ENCODE results near the gene SLC6A8. TPM values are rescaled to one million over a fixed set of nuclear protein-coding genes. Genes with fewer than 3 reads are reported as not detected.

The SLC6A8 gene
- total and polyA plus RNA-seq, 2 of the 4 experiments (the other 2 are of a cell fraction) = 7.2 to 25.5 TPM

DNA sequence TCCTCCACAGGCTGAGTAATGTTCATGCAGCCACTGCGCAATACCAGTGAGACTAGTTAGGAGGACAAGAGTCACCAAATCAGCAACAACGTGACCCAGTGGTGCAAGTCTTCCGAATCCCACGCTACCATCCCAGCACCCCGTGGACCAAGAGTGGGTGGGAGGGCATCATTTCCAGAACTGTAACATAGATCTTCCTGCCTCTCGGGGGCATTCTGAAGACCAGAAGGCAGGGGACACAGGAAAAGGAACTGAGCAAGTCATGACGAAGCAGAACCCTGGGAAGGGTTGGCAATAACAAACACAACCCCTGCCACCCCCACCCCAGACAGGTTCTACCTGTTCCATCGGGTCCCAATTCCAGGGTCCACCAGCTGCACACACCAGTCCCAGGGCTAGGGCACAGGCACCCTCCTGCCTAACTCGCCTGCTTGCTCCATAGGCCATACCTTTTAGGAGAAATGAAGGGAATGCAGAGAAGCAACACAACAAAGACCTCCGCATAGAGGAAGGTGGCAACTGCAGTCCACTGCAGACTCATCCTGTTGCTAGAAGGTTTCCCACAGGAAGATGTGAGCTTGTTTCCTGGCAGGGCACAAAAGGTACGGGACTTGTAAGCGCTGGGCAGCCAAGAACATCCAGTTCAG is 35.1 kb downstream of the SLC6A8 start:
- Histone ChIP-seq H3K4me2 (ENCODE audit: low read depth, low read length) (peak overlapping the region; percentile 68), H3K56ac (ENCODE audit: extremely low read depth, insufficient read depth, low read length) (no peak overlapping the region; the same call in 1 of the 2 replicates), H3K4me3 (ENCODE audit: insufficient read depth, low read depth, low read length) (peak overlapping the region; percentile 82), H2AFZ (replicated peaks; ENCODE audit: low read length, poor library complexity) (peak overlapping the region; percentile 83), H4K20me1 (ENCODE audit: insufficient read depth, low read length) (peaks cover 14% of the 10 kb centered on the region), H3K36me3 (ENCODE audit: control insufficient read depth, insufficient read depth, low read length) (peaks cover 19% of the 10 kb centered on the region), H3K23ac (ENCODE audit: low read depth, low read length) (peak overlapping the region; percentile 18), H3K18ac (ENCODE audit: low read depth, low read length) (no peak overlapping the region), H3K9ac (ENCODE audit: low read depth, low read length) (peak overlapping the region; percentile 65), H4K5ac (ENCODE audit: low read depth, low read length) (no peak overlapping the region), H3K4me1 (ENCODE audit: control insufficient read depth, insufficient read depth, low read length) (peaks cover 17% of the 10 kb centered on the region), H2BK5ac (ENCODE audit: low read depth, low read length, poor library complexity, severe bottlenecking) (peak overlapping the region; percentile 47), H3K4ac (ENCODE audit: low read depth, low read length) (peak overlapping the region; percentile 27), H2AK9ac (replicated peaks; ENCODE audit: low read depth, low read length, poor library complexity) (peak overlapping the region; percentile 93), H3K9me3 (ENCODE audit: control insufficient read depth, insufficient read depth, low read length) (no peaks in the 10 kb centered on the region), H4K8ac (ENCODE audit: low read depth in 2 of 2, low read length in 2 of 2) (no peak overlapping the region), H3K14ac (replicated peaks; ENCODE audit: low read depth, low read length) (no peak overlapping the region; the same call in 1 of the 2 replicates), H3K79me1 (ENCODE audit: low read depth in 1 of 2, low read length in 2 of 2) (peaks cover 5 to 25% of the 10 kb centered on the region in 2 experiments; a peak in 3 of 4 replicates), H2AK5ac (ENCODE audit: low read depth, low read length) (peak overlapping the region; percentile 37), H4K91ac (ENCODE audit: insufficient read depth, low read depth, low read length) (peak overlapping the region; percentile 53; the same call in 1 of the 2 replicates), H3K9me1 (ENCODE audit: insufficient read depth, low read length) (peaks cover 4% of the 10 kb centered on the region; the same call in 1 of the 2 replicates), H3K27me3 (ENCODE audit: control insufficient read depth, insufficient read depth, low read length) (no peaks in the 10 kb centered on the region), H3K27ac (ENCODE audit: insufficient read depth, low read length) (peak overlapping the region; percentile 69), H2BK120ac (ENCODE audit: low read depth, low read length) (no peak overlapping the region), H2BK15ac (ENCODE audit: low read depth, low read length) (no peak overlapping the region), H2BK20ac (ENCODE audit: low read depth, low read length) (no peak overlapping the region)
- WGBS, 2 experiments (ENCODE audit: extremely low coverage in 2 of 2, insufficient read length in 1 of 2) = 55% methylated on average over 4 of the region's 12 CpGs; no CpG with 5 or more reads in 1 of the 2 experiments
- no peak for DNase-seq
- ChIA-PET POLR2A (ENCODE audit: unreplicated experiment) (no interaction called here), CTCF (no interaction called here)
- dilution Hi-C loops (cut with HindIII; ENCODE audit: low sequenced_read_pairs, unreplicated experiment) = no loop called here
- TF ChIP-seq FOS (IDR thresholded peaks at IDR 0.05; ENCODE audit: low read depth, low read length) (no peak), CHD1 (IDR thresholded peaks at IDR 0.05; ENCODE audit: low read depth, low read length) (no peak), RCOR1 (IDR thresholded peaks at IDR 0.05; ENCODE audit: insufficient replicate concordance, low read length) (no peak), CEBPB (IDR thresholded peaks at IDR 0.05; ENCODE audit: low read depth, low read length) (peak; percentile 81), NFE2L2 (IDR thresholded peaks at IDR 0.05; ENCODE audit: low read depth, low read length) (no peak)
- BruUV-seq (replicated peaks) = no TSS peak
- intact Hi-C loops (cut with micrococcal nuclease) = no loop called here
- in situ Hi-C loops (cut with MboI; ENCODE audit: low sequenced_read_pairs) = no loop called here
- no peak for ATAC-seq (ENCODE audit: low read depth)
